ENCODE measurements around the gene ARID5B.

ARID5B gene

DNA sequence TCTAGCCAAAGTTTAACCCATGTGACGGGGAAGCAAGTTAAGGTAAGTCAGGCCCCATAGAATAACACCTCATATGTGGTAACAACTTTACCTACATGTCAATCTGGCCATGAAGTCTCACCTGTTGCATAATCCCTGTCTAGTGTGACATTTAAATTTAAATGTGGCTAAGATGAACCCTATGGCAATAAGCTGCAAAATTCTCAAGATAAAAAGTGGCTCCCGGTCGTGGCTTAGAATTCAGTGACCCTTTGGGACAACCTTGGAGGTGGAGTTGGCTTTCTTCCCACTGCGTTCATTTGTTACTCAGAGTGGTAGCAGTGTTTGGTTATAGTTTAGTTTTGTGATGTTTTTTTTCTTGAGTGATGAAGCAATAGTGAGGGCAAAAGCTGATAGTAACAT, 90.6 kb downstream of the ARID5B start:
- no peak for DNase-seq

GRCh38 chr10:61992671-61993668, 91.5 kb downstream of the ARID5B start:
- DNase-seq, result no peak

- DNase-seq, result peak; percentile 0
These were observed 92.4 kb downstream of the ARID5B start for GRCh38 chr10:61993711-61994401.

- no peak for DNase-seq
These were observed 93.1 kb downstream of the ARID5B start for GRCh38 chr10:61994405-61995219.

DNA sequence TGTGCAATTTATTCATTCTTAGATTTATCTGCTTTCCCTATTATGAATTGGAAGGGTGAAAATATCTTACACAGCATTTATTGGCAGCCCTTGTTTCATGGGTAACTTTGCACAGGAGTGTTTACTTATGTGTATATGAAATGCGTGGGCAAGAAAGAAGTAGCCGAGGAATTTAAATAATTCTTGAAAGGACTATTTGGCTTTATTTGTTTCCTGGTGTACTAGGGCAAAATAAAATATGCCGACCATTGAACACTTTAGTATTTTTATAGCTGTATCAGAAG, 93.7 kb downstream of the ARID5B start:
- DNase-seq, result no peak

DNA sequence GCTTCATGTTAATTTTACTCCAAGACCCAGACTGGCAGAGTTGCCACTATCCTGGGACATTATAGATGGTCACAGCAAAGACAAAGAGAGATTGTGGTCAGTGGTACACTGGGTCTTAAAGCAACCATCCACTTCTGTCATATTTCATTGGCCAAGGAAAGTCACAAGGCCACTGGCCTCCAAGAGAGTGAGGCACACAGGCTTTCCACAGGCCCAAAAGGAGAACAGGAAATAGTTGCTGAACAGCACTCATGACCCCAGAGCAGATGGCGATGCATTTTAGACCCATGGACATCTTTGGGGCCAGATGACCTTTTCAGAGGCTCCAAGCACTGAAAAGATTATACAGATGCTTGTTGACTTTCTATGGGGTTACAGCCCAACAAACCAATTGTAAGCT, 97.4 kb downstream of the ARID5B start:
- no peak for DNase-seq

DNA sequence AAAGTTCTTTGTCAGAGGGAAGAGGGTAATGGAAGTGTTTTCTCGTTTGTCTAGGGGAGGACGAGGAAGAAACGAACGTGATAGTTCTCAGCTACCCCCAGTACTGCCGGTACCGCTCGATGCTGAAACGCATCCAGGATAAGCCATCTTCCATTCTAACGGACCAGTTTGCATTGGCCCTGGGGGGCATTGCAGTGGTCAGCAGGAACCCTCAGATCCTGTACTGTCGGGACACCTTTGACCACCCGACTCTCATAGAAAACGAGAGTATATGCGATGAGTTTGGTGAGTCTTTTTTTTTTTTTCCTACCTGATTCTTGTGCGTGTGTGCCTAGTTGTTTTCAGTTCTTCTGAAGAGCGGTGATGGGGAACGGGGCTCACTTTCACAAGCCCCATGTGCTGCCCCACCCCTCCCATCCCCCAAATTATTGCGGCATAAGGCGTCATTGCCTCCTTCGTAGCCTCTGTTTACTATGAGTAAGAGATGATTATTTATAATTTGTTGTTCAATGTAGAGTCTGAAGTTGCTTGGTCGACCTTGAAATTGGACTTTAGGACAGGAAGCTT, 98.6 kb downstream of the ARID5B start:
- no peak for DNase-seq

- no peak for DNase-seq
These were observed 99.2 kb downstream of the ARID5B start for GRCh38 chr10:62000726-62001125.

GRCh38 chr10:62001898-62002297, 100.4 kb downstream of the ARID5B start:
- DNase-seq, result no peak

- no peak for DNase-seq
These were observed 101.3 kb downstream of the ARID5B start for GRCh38 chr10:62002753-62003152.

- DNase-seq, result no peak
These were observed 102.5 kb downstream of the ARID5B start for GRCh38 chr10:62004042-62004441.

- DNase-seq, result no peak
These were observed 103.8 kb downstream of the ARID5B start for GRCh38 chr10:62005281-62005680.

- no peak for DNase-seq
These were observed 104.2 kb downstream of the ARID5B start for GRCh38 chr10:62005687-62006086.

- DNase-seq, result no peak
These were observed 105.6 kb downstream of the ARID5B start for GRCh38 chr10:62007145-62007544.

- no peak for DNase-seq
These were observed 106.7 kb downstream of the ARID5B start for GRCh38 chr10:62008196-62008595.

GRCh38 chr10:62008946-62009345, 107.4 kb downstream of the ARID5B start:
- no peak for DNase-seq

DNA sequence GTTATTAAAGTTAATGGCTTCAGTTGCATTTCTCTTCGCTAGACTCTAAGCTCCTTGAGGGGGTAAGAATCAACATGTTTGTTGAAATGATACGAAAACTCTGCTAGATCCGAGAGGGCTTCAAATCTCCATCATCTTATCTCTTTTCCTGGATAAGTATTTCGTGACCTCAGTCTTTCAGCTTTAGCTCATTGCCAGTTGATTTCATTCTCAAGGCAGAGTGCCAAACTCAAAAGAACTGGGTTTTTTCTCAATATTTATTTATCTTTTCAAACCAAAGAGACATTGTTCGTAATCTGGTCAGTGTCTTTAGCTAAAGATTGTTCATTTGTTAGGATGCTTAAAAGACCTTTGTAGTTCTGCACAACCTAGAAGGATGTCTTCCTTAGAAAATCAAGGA, 108.9 kb downstream of the ARID5B start:
- DNase-seq, result no peak

DNA sequence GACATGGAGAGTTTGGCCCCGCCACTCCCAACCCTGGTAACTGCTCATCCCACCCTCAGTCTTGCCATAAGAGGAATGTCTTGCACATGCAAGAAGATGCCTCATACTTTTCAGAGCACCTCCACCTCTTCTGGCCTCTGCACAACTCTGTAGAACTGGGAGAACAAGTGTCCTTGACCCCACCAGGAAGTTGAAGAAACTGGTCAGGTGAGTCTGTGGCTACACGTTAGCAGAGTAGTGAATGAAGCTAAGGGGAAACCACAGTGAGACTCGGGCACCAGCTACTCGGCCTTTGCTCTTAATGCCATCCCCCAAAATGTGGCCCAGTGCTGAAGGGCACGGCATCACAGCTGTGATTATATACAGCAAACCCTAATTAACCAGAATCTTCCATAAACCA, 110.1 kb downstream of the ARID5B start:
- no peak for DNase-seq

DNA sequence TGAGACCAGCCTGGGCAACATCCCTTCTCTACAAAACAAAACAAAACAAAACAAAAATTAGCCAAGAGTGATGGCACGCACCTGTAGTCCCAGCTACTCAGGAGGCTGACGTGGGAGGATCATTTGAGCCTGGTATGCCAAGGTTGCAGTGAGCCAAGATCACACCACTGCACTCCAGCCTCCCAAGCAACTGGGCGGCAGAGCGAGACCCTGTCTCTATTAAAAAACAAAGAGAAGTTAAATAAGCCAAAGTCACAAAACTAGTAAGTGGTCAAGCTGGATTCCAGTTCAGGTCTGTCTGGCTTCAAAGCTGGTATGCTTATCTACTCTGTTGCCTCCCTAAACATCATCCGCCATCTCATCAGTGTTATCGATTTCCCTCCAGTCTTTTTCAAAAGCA, 110.8 kb downstream of the ARID5B start:
- DNase-seq, result no peak

DNA sequence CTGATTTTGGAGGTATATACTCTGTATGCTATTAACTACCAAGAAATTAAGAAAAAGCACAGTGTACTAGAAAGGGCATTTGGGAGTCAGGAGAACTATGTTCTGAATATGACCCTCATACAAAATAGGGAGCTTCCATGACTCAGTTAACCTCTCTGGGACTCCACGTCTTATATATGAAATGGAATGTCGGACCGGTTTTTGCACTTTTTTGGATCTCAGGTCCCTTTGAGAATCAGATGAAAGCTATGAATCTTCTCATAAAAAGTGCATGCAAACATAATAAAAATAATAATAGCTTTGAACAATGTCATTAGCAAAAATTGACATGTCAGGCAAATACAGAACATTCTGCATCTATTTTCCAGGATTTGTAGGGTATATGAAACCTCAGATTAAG, 113.0 kb downstream of the ARID5B start:
- DNase-seq, result no peak

GRCh38 chr10:62015994-62016393, 114.5 kb downstream of the ARID5B start:
- no peak for DNase-seq

DNA sequence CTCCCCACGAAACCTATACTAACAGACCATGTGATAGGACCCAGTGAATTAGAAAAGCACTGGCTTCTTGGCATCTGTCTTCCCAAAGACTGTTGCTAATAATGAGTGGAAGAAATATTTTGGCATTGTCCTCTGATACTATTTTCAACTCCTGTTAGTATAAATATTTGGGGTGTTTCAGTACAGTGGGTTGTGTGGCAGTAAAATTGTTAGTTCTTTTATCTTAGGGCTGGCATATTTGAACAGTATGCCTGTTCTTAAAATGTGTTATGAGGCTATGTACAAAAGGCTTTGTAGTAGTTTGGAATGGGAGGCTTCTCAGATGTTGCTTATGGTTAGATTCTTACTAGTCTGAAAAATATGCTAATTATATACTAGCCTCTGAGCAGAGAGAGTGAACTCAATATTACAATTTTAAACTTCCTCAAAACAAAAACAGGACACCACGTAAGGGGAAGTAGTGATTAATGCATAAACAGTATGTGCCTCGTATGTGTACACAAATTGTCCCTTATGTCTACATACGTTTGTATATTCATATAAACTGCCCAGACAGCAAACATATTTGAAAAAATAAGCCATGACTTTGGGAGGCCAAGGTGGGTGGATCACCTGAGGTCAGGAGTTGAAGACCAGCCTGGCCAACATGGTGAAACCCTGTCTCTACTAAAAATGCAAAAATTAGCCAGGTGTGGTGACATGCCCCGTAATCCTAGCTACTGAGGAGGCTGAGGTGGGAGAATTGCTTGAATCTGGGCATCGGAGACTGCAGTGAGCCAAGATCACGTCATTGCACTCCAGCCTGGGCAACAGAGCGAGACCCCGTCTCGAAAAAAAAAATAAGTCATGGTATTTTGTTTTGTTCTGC, 115.4 kb downstream of the ARID5B start:
- no peak for DNase-seq

Data from NCI-H345 (cell line).